CD4-positive, alpha-beta T cell (primary cell): ENCODE measurements around the gene RSKR. TPM values are rescaled to one million over a fixed set of nuclear protein-coding genes. Genes with fewer than 3 reads are reported as not detected.

ENCODE experiments used
- ATAC-seq: fragments of 200-7000 bp; cut with Tn5 transposase; one replicate; pipeline ENCODE4 v1.10.0; 2022; ENCODE audit warnings: mild to moderate bottlenecking; ENCODE audit not compliant: poor library complexity
- CTCF ChIA-PET: fragments of 350-600 bp; sonication (Branson Sonifier 250); formaldehyde crosslinking; loops from one replicate; lab custom pipeline; 2021; ENCODE audit warnings: antibody characterized with exemption, inconsistent platforms; lab: Charles Lee
- POLR2A ChIA-PET: fragments of 350-600 bp; sonication (Branson Sonifier 250); formaldehyde crosslinking; loops from one replicate; lab custom pipeline; 2021; ENCODE audit warnings: antibody characterized with exemption, inconsistent platforms; lab: Charles Lee
- DNase-seq, 14 experiments: peaks; one replicate each; pipeline ENCODE4 v3.0.0-alpha.2; 2013 to 2020; ENCODE audit warnings: mixed read lengths in 2 of 14
- H3K27ac ChIP-seq, 2 donors: one replicate each; pipeline versions ENCODE4 v1.5.1 to v1.7.0; 2013; ENCODE audit warnings: low read length in 2 of 2, low read depth in 1 of 2, mild to moderate bottlenecking in 1 of 2
- H3K27me3 ChIP-seq, 2 experiments: 1 replicate in 1 of 2; 2 replicates in 1 of 2; pipeline versions ENCODE4 v1.6.1 to v1.7.0; 2013; ENCODE audit warnings: low read length in 2 of 2, control low read depth in 1 of 2, mild to moderate bottlenecking in 1 of 2, moderate library complexity in 1 of 2; ENCODE audit not compliant: insufficient read depth in 2 of 2, control insufficient read depth in 1 of 2
- H3K36me3 ChIP-seq: one replicate; pipeline ENCODE4 v1.6.1; 2013; ENCODE audit warnings: low read length, control low read depth; ENCODE audit not compliant: insufficient read depth
- H3K4me1 ChIP-seq: one replicate; pipeline ENCODE4 v1.6.1; 2013; ENCODE audit warnings: low read length, control low read depth; ENCODE audit not compliant: insufficient read depth
- H3K4me3 ChIP-seq: one replicate; pipeline ENCODE4 v1.5.1; 2013; ENCODE audit warnings: mild to moderate bottlenecking, low read length, moderate library complexity
- H3K9me3 ChIP-seq, 2 experiments: 1 replicate in 1 of 2; 2 replicates in 1 of 2; pipeline versions ENCODE4 v1.6.1 to v1.7.0; 2013; ENCODE audit warnings: low read length in 2 of 2, mild to moderate bottlenecking in 2 of 2, control low read depth in 1 of 2, moderate library complexity in 1 of 2; ENCODE audit not compliant: control insufficient read depth in 1 of 2, insufficient read depth in 1 of 2
- H3K27ac Mint-ChIP-seq: one replicate; pipeline ENCODE4 v1.8.0; 2020; ENCODE audit warnings: mixed read lengths
- H3K27me3 Mint-ChIP-seq: one replicate; pipeline ENCODE4 v1.8.0; 2021; ENCODE audit warnings: mixed read lengths
- H3K36me3 Mint-ChIP-seq: one replicate; pipeline ENCODE4 v1.8.0; 2021; ENCODE audit warnings: low read depth, mixed read lengths
- H3K4me1 Mint-ChIP-seq: one replicate; pipeline ENCODE4 v1.8.0; 2021; ENCODE audit warnings: low read depth, mixed read lengths
- H3K4me3 Mint-ChIP-seq: one replicate; pipeline ENCODE4 v1.8.0; 2020; ENCODE audit warnings: mild to moderate bottlenecking, mixed read lengths
- H3K9me3 Mint-ChIP-seq: one replicate; pipeline ENCODE4 v1.8.0; 2020; ENCODE audit warnings: mixed read lengths
- CTCF ChIP-seq: fragments of 200-600 bp; IDR thresholded peaks from one replicate; pipeline ENCODE4 v1.8.0; 2022; ENCODE audit warnings: antibody characterized with exemption, mild to moderate bottlenecking
- intact Hi-C, 2 experiments: fragments of 100-400 bp; cut with DNase I in 1 of 2; cut with micrococcal nuclease in 1 of 2; formaldehyde crosslinking; loops; one replicate each; pipeline versions ENCODE4 v1.15.1 to v1.9.0; 2023 to 2025; cut with DNase I, micrococcal nuclease
- total RNA-seq, 174 experiments: library from RNA in 2 of 174; stranded (reverse) in 2 of 174; gene quantifications; one replicate each; pipeline ENCODE4 v1.2.3 and lab custom pipeline; 2021 to 2026

The RSKR gene
- total RNA-seq, 2 experiments from 2014 or later, result 13.7 to 14.8 TPM

GRCh38 chr17:28584434-28584833 lies 29.6 kb downstream of the RSKR start:
- peaks cover 19% of the 10 kb centered on the region for H3K36me3 Mint-ChIP-seq
- CTCF ChIA-PET, result no interaction called here
- H3K9me3 Mint-ChIP-seq, result no peaks in the 10 kb centered on the region

GRCh38 chr17:28582513-28582912 lies 31.5 kb downstream of the RSKR start:
- ATAC-seq (no peak), DNase-seq (no peak)
- Histone ChIP-seq H3K4me1 (no peaks in the 10 kb centered on the region), H3K4me3 (no peak overlapping the region), H3K27ac (no peak overlapping the region), H3K9me3 (no peaks in the 10 kb centered on the region), H3K36me3 (peaks cover 12% of the 10 kb centered on the region), H3K27me3 (no peaks in the 10 kb centered on the region)
- Mint-ChIP-seq H3K4me1 (no peaks in the 10 kb centered on the region), H3K36me3 (peaks cover 14% of the 10 kb centered on the region), H3K27ac (no peak overlapping the region), H3K4me3 (no peak overlapping the region), H3K27me3 (no peaks in the 10 kb centered on the region), H3K9me3 (no peaks in the 10 kb centered on the region)
- CTCF ChIA-PET, result no interaction called here
- POLR2A ChIA-PET, result no interaction called here
- TF ChIP-seq CTCF, result no peak
- intact Hi-C loops, result no loop called here

More at GRCh38 chr17:28584434-28584833, 29.6 kb downstream of the RSKR start:
- Histone ChIP-seq H3K4me3 (no peak overlapping the region), H3K27me3 (no peaks in the 10 kb centered on the region), H3K9me3 (no peaks in the 10 kb centered on the region), H3K4me1 (no peaks in the 10 kb centered on the region), H3K36me3 (peaks cover 12% of the 10 kb centered on the region), H3K27ac (no peak overlapping the region)
- H3K27me3 Mint-ChIP-seq, result no peaks in the 10 kb centered on the region
- no peak overlapping the region for H3K27ac Mint-ChIP-seq
- intact Hi-C loops, result no loop called here
- no peak for DNase-seq
- no peak for TF ChIP-seq CTCF
- H3K4me1 Mint-ChIP-seq, result no peaks in the 10 kb centered on the region
- no peak for ATAC-seq
- POLR2A ChIA-PET, result interaction anchor here (1.5 kb wide), 1 partner anchor 13 kb away, joined by 5 read pairs; the partner anchor contains the start of gene PIGS
- H3K4me3 Mint-ChIP-seq, result no peak overlapping the region

GRCh38 chr17:28580959-28581358 lies 33.0 kb downstream of the RSKR start:
- CTCF ChIA-PET, result no interaction called here
- Mint-ChIP-seq H3K9me3 (no peaks in the 10 kb centered on the region), H3K27ac (no peak overlapping the region), H3K27me3 (no peaks in the 10 kb centered on the region), H3K4me1 (peaks cover 13% of the 10 kb centered on the region), H3K36me3 (peaks cover 12% of the 10 kb centered on the region), H3K4me3 (no peak overlapping the region)
- ATAC-seq, result no peak
- peaks cover 12% of the 10 kb centered on the region for H3K36me3 ChIP-seq
- no peak overlapping the region for H3K27ac ChIP-seq
- intact Hi-C loops, result no loop called here
- POLR2A ChIA-PET, result interaction anchor here (1.5 kb wide), 1 partner anchor 19 kb away, joined by 3 read pairs; no protein-coding TSS in a partner anchor
- no peaks in the 10 kb centered on the region for H3K9me3 ChIP-seq
- no peak for TF ChIP-seq CTCF
- H3K4me1 ChIP-seq, result peaks cover 12% of the 10 kb centered on the region
- DNase-seq, result no peak
- no peaks in the 10 kb centered on the region for H3K27me3 ChIP-seq
- no peak overlapping the region for H3K4me3 ChIP-seq
